MCF 10A (cell line): ENCODE results near the gene PNMA3. TPM values are rescaled to one million over a fixed set of nuclear protein-coding genes. Genes with fewer than 3 reads are reported as not detected.

Experiments
- BruUV-seq: library from RNA; stranded (reverse); fragments of 400-500 nt; replicated peaks from 2 replicates; lab custom pipeline; 2021; lab: Mats Ljungman, UMichigan
- CTCF ChIA-PET: fragments of 300-600 bp; sonication (Branson Sonifier 250); formaldehyde crosslinking; extraction: SDS; loops from one replicate; lab custom pipeline; 2021; ENCODE audit warnings: antibody characterized with exemption, inconsistent platforms; lab: Yijun Ruan, JAX
- POLR2A ChIA-PET: fragments of 300-600, 350-650 bp; sonication (Branson Sonifier 250); formaldehyde crosslinking; extraction: SDS; loops from one replicate; lab custom pipeline; 2020; ENCODE audit warnings: antibody characterized with exemption, inconsistent platforms; lab: Yijun Ruan, JAX
- DNase-seq: peaks from one replicate; pipeline ENCODE4 v3.0.0-alpha.2; 2018; ENCODE audit not compliant: unreplicated experiment
- H3K27ac Mint-ChIP-seq: one replicate; pipeline ENCODE4 v1.8.0; 2022; ENCODE audit warnings: mild to moderate bottlenecking, low read depth, mixed read lengths; ENCODE audit not compliant: unreplicated experiment
- H3K27me3 Mint-ChIP-seq: one replicate; pipeline ENCODE4 v1.8.0; 2022; ENCODE audit warnings: mixed read lengths; ENCODE audit not compliant: insufficient read depth, unreplicated experiment
- H3K36me3 Mint-ChIP-seq: one replicate; pipeline ENCODE4 v1.8.0; 2022; ENCODE audit warnings: mild to moderate bottlenecking, moderate library complexity, mixed read lengths; ENCODE audit not compliant: insufficient read depth, unreplicated experiment
- H3K4me1 Mint-ChIP-seq: one replicate; pipeline ENCODE4 v1.8.0; 2022; ENCODE audit warnings: mixed read lengths; ENCODE audit not compliant: insufficient read depth, unreplicated experiment
- H3K4me3 Mint-ChIP-seq: one replicate; pipeline ENCODE4 v1.8.0; 2022; ENCODE audit warnings: mild to moderate bottlenecking, moderate library complexity, mixed read lengths; ENCODE audit not compliant: unreplicated experiment
- H3K9me3 Mint-ChIP-seq: one replicate; pipeline ENCODE4 v1.8.0; 2022; ENCODE audit warnings: mixed read lengths; ENCODE audit not compliant: unreplicated experiment
- CTCF ChIP-seq: fragments of 200-600 bp; IDR thresholded peaks from one replicate; pipeline ENCODE4 v1.8.0; 2022; ENCODE audit warnings: antibody characterized with exemption, mild to moderate bottlenecking; ENCODE audit not compliant: unreplicated experiment
- intact Hi-C: fragments of 100-400 bp; cut with micrococcal nuclease; formaldehyde crosslinking; loops from 2 replicates; pipeline ENCODE4 v1.14.1; 2022
- total RNA-seq: library from RNA; stranded (reverse); gene quantifications from 2 replicates; pipeline ENCODE4 v1.2.3, GENCODE V29; 2022

The PNMA3 gene
- total RNA-seq, 1 experiment from 2014 or later = not detected

- Mint-ChIP-seq H3K4me1 (no peaks in the 10 kb centered on the region), H3K27ac (no peak overlapping the region), H3K9me3 (peaks cover 19% of the 10 kb centered on the region), H3K27me3 (peaks cover 17% of the 10 kb centered on the region), H3K4me3 (no peak overlapping the region), H3K36me3 (no peaks in the 10 kb centered on the region)
- no TSS peak for BruUV-seq
- ChIA-PET POLR2A (no interaction called here), CTCF (interaction anchor here (1.1 kb wide), 1 partner anchor 12 kb away, joined by 5 read pairs; no protein-coding TSS in a partner anchor)
- DNase-seq = no peak
- TF ChIP-seq CTCF = no peak
- intact Hi-C loops = no loop called here
Measured at GRCh38 chrX:153049093-153049492, 7.2 kb upstream of the PNMA3 start.

GRCh38 chrX:153052534-153052933 is 3.7 kb upstream of the PNMA3 start:
- no peak overlapping the region for H3K4me3 Mint-ChIP-seq
- intact Hi-C loops = no loop called here
- POLR2A ChIA-PET = no interaction called here
- no peak for DNase-seq
- no peaks in the 10 kb centered on the region for H3K36me3 Mint-ChIP-seq
- H3K27ac Mint-ChIP-seq = no peak overlapping the region
- H3K4me1 Mint-ChIP-seq = no peaks in the 10 kb centered on the region
- peaks cover 19% of the 10 kb centered on the region for H3K9me3 Mint-ChIP-seq
- no peak for TF ChIP-seq CTCF
- peaks cover 17% of the 10 kb centered on the region for H3K27me3 Mint-ChIP-seq
- CTCF ChIA-PET = interaction anchor here (1.2 kb wide), 1 partner anchor 12 kb away, joined by 3 read pairs; no protein-coding TSS in a partner anchor
- no TSS peak for BruUV-seq

- Mint-ChIP-seq H3K9me3 (no peaks in the 10 kb centered on the region), H3K4me3 (no peak overlapping the region)
Measured at GRCh38 chrX:153057281-153057680, 1.0 kb downstream of the PNMA3 start.

More at GRCh38 chrX:153057281-153057680, 1.0 kb downstream of the PNMA3 start:
- CTCF ChIA-PET = no interaction called here
- POLR2A ChIA-PET = no interaction called here
- Mint-ChIP-seq H3K27me3 (peaks cover 10% of the 10 kb centered on the region), H3K36me3 (no peaks in the 10 kb centered on the region), H3K27ac (no peak overlapping the region), H3K4me1 (no peaks in the 10 kb centered on the region)
- no TSS peak for BruUV-seq
- intact Hi-C loops = no loop called here
- TF ChIP-seq CTCF = no peak
- no peak for DNase-seq
